Naive B cell (primary cell): Measurements from ENCODE around the gene CREM. TPM values are rescaled to one million over a fixed set of nuclear protein-coding genes. Genes with fewer than 3 reads are reported as not detected.
A peak's percentile ranks its signal among the peaks of the same experiment; 100 is the strongest.
"Not testable (repeated sequence)": the region's sequence is repeated elsewhere in the genome, so short reads cannot be mapped to it uniquely, and the experiment has no call there.

Source experiments
- ATAC-seq, 2 donors: fragments of 150-1000 bp; cut with Tn5 transposase; 2 replicates each; pipeline ENCODE4 v1.10.0; 2021; ENCODE audit warnings: low read depth in 2 of 2, mild to moderate bottlenecking in 2 of 2, moderate library complexity in 2 of 2
- DNase-seq: peaks from one replicate; pipeline ENCODE4 v3.0.0; 2022
- H3K27ac Mint-ChIP-seq, 6 donors: one replicate each; pipeline ENCODE4 v1.8.0; 2020 to 2022; ENCODE audit warnings: mild to moderate bottlenecking in 6 of 6, mixed read lengths in 6 of 6, moderate library complexity in 5 of 6, inconsistent platforms in 2 of 6
- H3K27me3 Mint-ChIP-seq, 3 donors: one replicate each; pipeline ENCODE4 v1.8.0; 2021 to 2022; ENCODE audit warnings: mixed read lengths in 3 of 3, mild to moderate bottlenecking in 1 of 3
- H3K36me3 Mint-ChIP-seq, 2 donors: one replicate each; pipeline ENCODE4 v1.8.0; 2020 to 2022; ENCODE audit warnings: mixed read lengths in 2 of 2, inconsistent platforms in 1 of 2, mild to moderate bottlenecking in 1 of 2
- H3K4me1 Mint-ChIP-seq, 3 donors: one replicate each; pipeline ENCODE4 v1.8.0; 2020 to 2022; ENCODE audit warnings: mixed read lengths in 3 of 3, inconsistent platforms in 1 of 3, mild to moderate bottlenecking in 1 of 3, moderate library complexity in 1 of 3
- H3K4me3 Mint-ChIP-seq, 8 donors: one replicate each; pipeline ENCODE4 v1.8.0; 2020 to 2022; ENCODE audit warnings: mild to moderate bottlenecking in 8 of 8, mixed read lengths in 8 of 8, moderate library complexity in 8 of 8, inconsistent platforms in 2 of 8
- H3K9me3 Mint-ChIP-seq, 7 donors: one replicate each; pipeline ENCODE4 v1.8.0; 2020 to 2022; ENCODE audit warnings: mixed read lengths in 7 of 7, mild to moderate bottlenecking in 5 of 7, inconsistent platforms in 2 of 7, moderate library complexity in 1 of 7
- polyA plus RNA-seq, 6 donors: library from polyadenylated mRNA; unstranded; fragments of 300-500 nt; fragmentation: Illumina TruSeq; gene quantifications; one replicate each; pipeline ENCODE4 v1.2.3, GENCODE V29; 2021; ENCODE audit warnings: low read depth in 6 of 6

The CREM gene
- 10 to 100 TPM; 12.3 to 31.0 (median 16.8) TPM for polyA plus RNA-seq

DNA sequence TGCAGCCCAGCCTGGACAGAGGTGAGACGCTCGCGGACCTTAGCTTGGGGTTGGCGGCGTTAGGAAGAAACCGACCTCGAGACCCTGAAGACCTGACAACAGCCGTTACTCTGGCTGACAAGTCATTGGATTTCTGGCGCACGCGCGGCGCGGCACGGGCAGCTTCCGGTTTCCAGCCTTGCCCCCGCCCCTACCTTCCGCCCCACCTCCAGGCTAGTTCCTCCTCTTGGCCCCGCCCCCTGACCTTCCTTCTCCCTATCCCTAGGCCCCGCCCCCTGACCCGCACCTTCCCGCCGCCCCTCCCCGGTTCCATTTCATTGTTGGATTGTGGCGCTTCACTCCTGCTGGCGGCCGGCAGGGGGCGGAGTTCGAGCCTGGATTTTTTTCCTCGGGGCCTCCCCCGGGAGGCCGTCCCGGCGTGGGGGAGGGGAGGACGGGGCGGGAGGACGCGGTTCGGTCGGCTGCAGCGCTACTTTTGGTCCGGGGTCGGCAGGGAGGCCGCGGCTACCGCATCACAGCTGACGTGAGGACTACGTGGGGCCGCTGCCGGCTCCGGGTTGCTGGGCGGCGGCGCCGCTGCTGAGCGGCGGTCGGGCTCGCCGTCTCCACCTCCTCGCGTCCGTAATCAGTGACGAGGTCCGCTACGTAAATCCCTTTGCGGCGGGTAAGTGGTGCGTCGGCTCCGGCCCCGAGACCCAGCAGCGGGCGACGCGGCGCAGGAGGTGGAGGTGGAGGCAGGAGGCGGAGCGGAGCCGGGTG, at the start of gene CREM:
TSS of gene CREM (plus strand) at position 317 of the 759 bp plus-strand sequence. CDS start 10,990 bp downstream, outside the sequence.
- peak; percentile 98 for DNase-seq
- H3K36me3 Mint-ChIP-seq = no peaks in the 10 kb centered on the region
- peak within 1 kb of the TSS; percentile 86 to 96 (median 94) for H3K4me3 Mint-ChIP-seq
- no peaks in the 10 kb centered on the region for H3K9me3 Mint-ChIP-seq
- peaks cover 10 to 30% (median 13%) of the 10 kb centered on the region in 3 donors for H3K4me1 Mint-ChIP-seq
- ATAC-seq = peak; percentile 77 to 80
- peak within 1 kb of the TSS; percentile 99 to 100 (median 100) for H3K27ac Mint-ChIP-seq
- H3K27me3 Mint-ChIP-seq = no peaks in the 10 kb centered on the region

- H3K36me3 Mint-ChIP-seq = peaks cover 0 to 22% of the 10 kb centered on the region in 2 donors
- no peak overlapping the region for H3K4me3 Mint-ChIP-seq
- peak overlapping the region in 1 of 6 donors; percentile 47 for H3K27ac Mint-ChIP-seq
- DNase-seq = no peak
- no peak for ATAC-seq
- H3K27me3 Mint-ChIP-seq = no peaks in the 10 kb centered on the region
- peaks cover 21 to 35% (median 35%) of the 10 kb centered on the region in 3 donors for H3K4me1 Mint-ChIP-seq
- peaks cover 0 to 2% (median 0%) of the 10 kb centered on the region in 7 donors for H3K9me3 Mint-ChIP-seq
Observed at GRCh38 chr10:35079265-35079664, 47.4 kb upstream of the CREM start.

GRCh38 chr10:35079763-35080162, 46.9 kb upstream of the CREM start:
- H3K27me3 Mint-ChIP-seq = no peaks in the 10 kb centered on the region
- ATAC-seq = no peak
- H3K4me3 Mint-ChIP-seq = no peak overlapping the region
- peaks cover 21 to 34% (median 32%) of the 10 kb centered on the region in 3 donors for H3K4me1 Mint-ChIP-seq
- H3K9me3 Mint-ChIP-seq = peaks cover 0 to 2% (median 0%) of the 10 kb centered on the region in 7 donors
- H3K36me3 Mint-ChIP-seq = peaks cover 0 to 22% of the 10 kb centered on the region in 2 donors
- DNase-seq = no peak
- H3K27ac Mint-ChIP-seq = peak overlapping the region in 1 of 6 donors; percentile 47

DNA sequence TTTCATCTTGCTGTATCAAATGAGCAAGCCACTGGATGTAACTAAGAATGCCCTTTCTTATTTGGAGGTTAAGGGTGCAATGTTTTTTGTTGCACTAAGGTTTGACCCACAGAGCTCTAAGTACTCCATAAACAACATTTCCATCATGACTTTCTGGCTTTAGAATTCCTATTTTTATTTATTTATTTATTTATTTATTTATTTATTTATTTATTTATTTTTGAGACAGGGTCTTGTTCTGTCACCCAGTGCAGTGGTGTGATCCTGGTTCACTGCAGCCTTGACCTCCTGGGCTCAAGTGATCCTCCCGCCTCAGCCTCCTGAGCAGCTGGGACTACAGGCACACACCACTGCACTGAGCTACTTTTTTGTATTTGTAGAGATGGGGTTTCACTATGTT, 46.4 kb upstream of the CREM start:
- not testable (repeated sequence) for H3K27me3 Mint-ChIP-seq
- peaks cover 21 to 34% (median 32%) of the 10 kb centered on the region in 3 donors for H3K4me1 Mint-ChIP-seq

GRCh38 chr10:35083242-35083641, 43.4 kb upstream of the CREM start:
- Mint-ChIP-seq H3K27me3 (no peaks in the 10 kb centered on the region), H3K36me3 (peaks cover 0 to 22% of the 10 kb centered on the region in 2 donors), H3K9me3 (peaks cover 0 to 2% (median 0%) of the 10 kb centered on the region in 7 donors), H3K27ac (peak overlapping the region in 2 of 6 donors; percentile 38 to 40), H3K4me3 (peak overlapping the region in 3 of 8 donors; percentile 9 to 51 (median 16)), H3K4me1 (peaks cover 37 to 62% (median 59%) of the 10 kb centered on the region in 3 donors)
- DNase-seq (no peak), ATAC-seq (no peak)

More for the DNA sequence above, 46.4 kb upstream of the CREM start:
- ATAC-seq, H3K4me3 Mint-ChIP-seq, H3K27ac Mint-ChIP-seq, DNase-seq, H3K9me3 Mint-ChIP-seq: not testable (repeated sequence)
- peaks cover 0 to 22% of the 10 kb centered on the region in 2 donors for H3K36me3 Mint-ChIP-seq

DNA sequence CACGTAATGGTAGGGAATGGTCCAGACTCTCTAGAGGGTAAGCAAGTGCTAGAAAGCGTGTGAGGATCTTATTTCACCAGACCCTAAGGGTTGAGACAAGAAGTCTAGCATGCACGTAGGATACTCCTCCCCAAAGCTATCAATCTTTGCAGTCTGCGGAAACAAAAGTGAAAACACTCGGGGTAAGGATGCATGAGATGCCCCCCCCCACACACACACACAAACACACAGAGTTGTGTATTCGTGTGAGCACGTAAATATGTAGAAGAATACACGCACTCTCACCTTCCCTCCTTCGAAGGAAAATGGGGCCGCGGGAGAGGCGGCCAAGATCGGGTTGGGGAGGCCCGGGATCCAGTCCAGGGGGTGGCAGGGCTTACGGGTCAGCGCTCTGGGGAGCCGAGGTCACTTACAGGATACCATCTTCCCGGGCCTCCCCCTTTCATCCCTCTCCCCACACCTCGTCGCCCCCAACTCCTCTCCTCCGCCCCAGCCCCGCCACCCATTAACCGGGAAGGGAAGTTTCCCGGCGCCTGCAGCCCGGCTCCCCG, 37.0 kb upstream of the CREM start:
- peak; percentile 26 to 36 for ATAC-seq
- Mint-ChIP-seq H3K27me3 (no peaks in the 10 kb centered on the region), H3K36me3 (no peaks in the 10 kb centered on the region), H3K27ac (peak overlapping the region; percentile 87 to 99 (median 96)), H3K9me3 (peaks cover 0 to 5% (median 0%) of the 10 kb centered on the region in 7 donors), H3K4me1 (peaks cover 35 to 57% (median 51%) of the 10 kb centered on the region in 3 donors), H3K4me3 (peak overlapping the region; percentile 89 to 99 (median 96))
- no peak for DNase-seq

- Mint-ChIP-seq H3K36me3 (no peaks in the 10 kb centered on the region), H3K4me3 (peak within 1 kb of the TSS; percentile 89 to 100 (median 98)), H3K4me1 (peaks cover 35 to 53% (median 51%) of the 10 kb centered on the region in 3 donors), H3K9me3 (peaks cover 0 to 5% (median 0%) of the 10 kb centered on the region in 7 donors), H3K27me3 (no peaks in the 10 kb centered on the region), H3K27ac (peak within 1 kb of the TSS; percentile 99 to 100 (median 100))
- ATAC-seq = peak; percentile 93 to 94
- peak; percentile 93 for DNase-seq
Observed at GRCh38 chr10:35090162-35090954, 36.3 kb upstream of the CREM start, which contains the start of gene CUL2. TSS of gene CUL2 (minus strand) at chr10:35090341. CDS start at chr10:35071317, 19,024 bp downstream.

- DNase-seq (no peak), ATAC-seq (no peak)
- H3K4me1 Mint-ChIP-seq = peaks cover 28 to 35% (median 34%) of the 10 kb centered on the region in 3 donors
- H3K27me3 Mint-ChIP-seq = peaks cover 8 to 18% (median 12%) of the 10 kb centered on the region in 3 donors
- peaks cover 0 to 5% (median 0%) of the 10 kb centered on the region in 7 donors for H3K9me3 Mint-ChIP-seq
- peak overlapping the region in 1 of 6 donors; percentile 33 for H3K27ac Mint-ChIP-seq
- H3K36me3 Mint-ChIP-seq = no peaks in the 10 kb centered on the region
- peak overlapping the region in 4 of 8 donors; percentile 37 to 99 (median 83) for H3K4me3 Mint-ChIP-seq
Observed at GRCh38 chr10:35091994-35092790, 34.5 kb upstream of the CREM start.

GRCh38 chr10:35092851-35093250, 33.8 kb upstream of the CREM start:
- DNase-seq (no peak), ATAC-seq (no peak)
- no peaks in the 10 kb centered on the region for H3K36me3 Mint-ChIP-seq
- H3K4me1 Mint-ChIP-seq = peaks cover 22 to 28% (median 27%) of the 10 kb centered on the region in 3 donors
- H3K9me3 Mint-ChIP-seq = peaks cover 0 to 5% (median 0%) of the 10 kb centered on the region in 7 donors
- H3K4me3 Mint-ChIP-seq = peak overlapping the region in 1 of 8 donors; percentile 68
- no peak overlapping the region for H3K27ac Mint-ChIP-seq
- H3K27me3 Mint-ChIP-seq = peaks cover 8 to 23% (median 13%) of the 10 kb centered on the region in 3 donors

DNA sequence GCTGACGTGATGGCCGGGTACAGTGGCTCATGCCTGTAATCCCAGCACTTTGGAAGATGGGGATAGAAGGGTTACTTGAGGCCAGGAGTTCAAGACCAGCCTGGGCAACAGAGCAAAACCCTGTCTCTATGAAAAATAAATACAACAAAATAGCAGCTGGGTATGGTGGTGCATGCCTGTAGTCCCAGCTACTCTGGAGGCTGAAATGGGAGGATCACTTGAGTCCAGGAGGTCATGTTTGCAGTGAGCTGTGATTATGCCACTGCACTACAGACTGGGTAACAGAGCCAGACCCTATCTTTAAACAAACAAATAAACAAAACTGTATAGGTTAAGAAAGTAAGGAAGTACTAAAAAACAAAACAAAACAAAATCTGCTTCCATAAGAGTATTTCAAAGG, 30.3 kb upstream of the CREM start:
- H3K4me3 Mint-ChIP-seq = peak overlapping the region in 1 of 8 donors; percentile 12
- peaks cover 1 to 2% (median 2%) of the 10 kb centered on the region in 3 donors for H3K4me1 Mint-ChIP-seq
- no peaks in the 10 kb centered on the region for H3K36me3 Mint-ChIP-seq
- no peak overlapping the region for H3K27ac Mint-ChIP-seq
- DNase-seq = no peak
- H3K27me3 Mint-ChIP-seq = peaks cover 11 to 33% (median 26%) of the 10 kb centered on the region in 3 donors
- no peak for ATAC-seq
- peaks cover 0 to 5% (median 0%) of the 10 kb centered on the region in 7 donors for H3K9me3 Mint-ChIP-seq

DNA sequence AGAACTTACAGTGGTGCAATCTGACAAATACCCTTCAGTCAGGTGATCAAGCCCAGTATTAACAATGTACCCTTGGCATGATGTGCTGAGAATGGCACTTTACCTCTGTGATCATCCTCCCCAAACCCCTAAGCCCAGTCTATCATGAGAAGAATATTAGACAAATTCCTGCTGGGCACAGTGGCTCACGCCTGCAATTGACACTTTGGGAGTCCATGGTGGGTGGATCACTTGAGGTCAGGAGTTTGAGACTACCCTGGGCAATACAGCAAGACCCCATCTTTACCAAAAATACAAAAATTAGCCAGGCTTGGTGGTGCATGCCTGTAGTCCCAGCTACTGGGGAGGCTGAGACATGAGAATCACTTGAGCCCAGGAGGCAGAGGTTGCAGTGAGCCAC, 29.1 kb upstream of the CREM start:
- Mint-ChIP-seq H3K9me3 (peaks cover 0 to 5% (median 0%) of the 10 kb centered on the region in 7 donors), H3K27me3 (peaks cover 11 to 33% (median 26%) of the 10 kb centered on the region in 3 donors), H3K27ac (no peak overlapping the region), H3K36me3 (no peaks in the 10 kb centered on the region), H3K4me1 (no peaks in the 10 kb centered on the region), H3K4me3 (no peak overlapping the region)
- ATAC-seq = no peak
- DNase-seq = no peak

- Mint-ChIP-seq H3K27ac (no peak overlapping the region), H3K4me3 (no peak overlapping the region)
Observed at GRCh38 chr10:35103882-35104281, 22.8 kb upstream of the CREM start.

More at GRCh38 chr10:35103882-35104281, 22.8 kb upstream of the CREM start:
- no peaks in the 10 kb centered on the region for H3K36me3 Mint-ChIP-seq
- H3K9me3 Mint-ChIP-seq = no peaks in the 10 kb centered on the region
- H3K27me3 Mint-ChIP-seq = peaks cover 0 to 3% (median 2%) of the 10 kb centered on the region in 3 donors
- DNase-seq = no peak
- H3K4me1 Mint-ChIP-seq = no peaks in the 10 kb centered on the region
- no peak for ATAC-seq
